Esophagus muscularis mucosa (tissue), 3 donors: Measurements from ENCODE around the gene CDH4.

Source experiments
- POLR2A ChIP-seq: fragments of 450-650 bp; IDR thresholded peaks from one replicate; pipeline ENCODE4 v1.6.1; 2017; ENCODE audit warnings: antibody characterized with exemption, moderate library complexity, mild to moderate bottlenecking, low read depth
- TF ChIP-seq, protein P1 (sequence below), 3 experiments: fragments of 200-600 bp in 2 of 3; fragments of 450-650 bp in 1 of 3; sonication (generic) in 2 of 3; IDR thresholded peaks; one replicate each; pipeline ENCODE4 v1.5.1; 2017 to 2019; ENCODE audit warnings: antibody characterized with exemption in 3 of 3, mild to moderate bottlenecking in 2 of 3, moderate library complexity in 1 of 3

DNA sequence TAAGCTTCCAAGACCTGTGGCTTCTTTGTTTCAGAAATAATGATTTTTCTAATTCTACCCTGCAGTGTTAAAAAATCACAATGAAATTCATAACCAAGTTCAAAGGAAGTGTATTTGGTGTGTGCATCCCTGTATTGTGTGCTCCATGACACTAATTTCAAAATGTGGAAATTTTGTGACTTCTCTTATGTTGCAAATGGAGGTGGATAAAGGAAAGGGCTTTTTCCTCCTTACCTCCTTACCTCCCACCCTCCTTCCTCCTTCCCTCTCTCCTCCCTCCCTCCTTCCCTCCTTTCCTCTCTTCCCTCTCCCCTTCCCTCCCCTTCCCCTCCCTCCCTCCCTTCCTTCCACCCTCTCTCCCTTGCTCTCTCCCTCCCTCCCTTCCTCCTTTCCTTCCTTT, 10.5 kb downstream of the CDH4 start:
- TF ChIP-seq, protein P1, sequence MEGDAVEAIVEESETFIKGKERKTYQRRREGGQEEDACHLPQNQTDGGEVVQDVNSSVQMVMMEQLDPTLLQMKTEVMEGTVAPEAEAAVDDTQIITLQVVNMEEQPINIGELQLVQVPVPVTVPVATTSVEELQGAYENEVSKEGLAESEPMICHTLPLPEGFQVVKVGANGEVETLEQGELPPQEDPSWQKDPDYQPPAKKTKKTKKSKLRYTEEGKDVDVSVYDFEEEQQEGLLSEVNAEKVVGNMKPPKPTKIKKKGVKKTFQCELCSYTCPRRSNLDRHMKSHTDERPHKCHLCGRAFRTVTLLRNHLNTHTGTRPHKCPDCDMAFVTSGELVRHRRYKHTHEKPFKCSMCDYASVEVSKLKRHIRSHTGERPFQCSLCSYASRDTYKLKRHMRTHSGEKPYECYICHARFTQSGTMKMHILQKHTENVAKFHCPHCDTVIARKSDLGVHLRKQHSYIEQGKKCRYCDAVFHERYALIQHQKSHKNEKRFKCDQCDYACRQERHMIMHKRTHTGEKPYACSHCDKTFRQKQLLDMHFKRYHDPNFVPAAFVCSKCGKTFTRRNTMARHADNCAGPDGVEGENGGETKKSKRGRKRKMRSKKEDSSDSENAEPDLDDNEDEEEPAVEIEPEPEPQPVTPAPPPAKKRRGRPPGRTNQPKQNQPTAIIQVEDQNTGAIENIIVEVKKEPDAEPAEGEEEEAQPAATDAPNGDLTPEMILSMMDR (IDR thresholded peaks at IDR 0.05): no peak
- TF ChIP-seq POLR2A: no peak
